Tibial artery (tissue), 4 donors: Measurements from ENCODE around the gene SPAG8.

Source experiments
- DNase-seq, 2 donors: peaks; one replicate each; pipeline ENCODE4 v3.0.0-alpha.2; 2019
- H3K27ac ChIP-seq, 2 donors: fragments of 200-600 bp; sonication (generic) in 1 of 2; 1 replicate in 1 of 2; 2 replicates in 1 of 2; pipeline ENCODE4 v1.5.1; 2018 to 2019; ENCODE audit warnings: mild to moderate bottlenecking in 1 of 2
- H3K27me3 ChIP-seq, 2 donors: fragments of 200-600 bp; sonication (generic) in 1 of 2; one replicate each; pipeline versions ENCODE4 v1.5.1 to v1.6.0; 2016 to 2019
- H3K36me3 ChIP-seq, 3 donors: fragments of 200-600 bp; sonication (generic) in 2 of 3; one replicate each; pipeline ENCODE4 v1.5.1; 2016 to 2019; ENCODE audit warnings: mild to moderate bottlenecking in 2 of 3
- H3K4me1 ChIP-seq, 4 donors: fragments of 200-600 bp; sonication (generic) in 2 of 4; 1 replicate in 3 of 4; 2 replicates in 1 of 4; pipeline ENCODE4 v1.5.1; 2016 to 2019
- H3K4me3 ChIP-seq, 2 donors: fragments of 200-600 bp; sonication (generic) in 1 of 2; 1 replicate in 1 of 2; 2 replicates in 1 of 2; pipeline ENCODE4 v1.5.1; 2018 to 2019; ENCODE audit warnings: mild to moderate bottlenecking in 2 of 2
- H3K9me3 ChIP-seq, 3 donors: fragments of 200-600 bp; sonication (generic) in 1 of 3; one replicate each; pipeline ENCODE4 v1.5.1; 2016 to 2019
- intact Hi-C: fragments of 100-400 bp; cut with DNase I; formaldehyde crosslinking; loops from one replicate; pipeline ENCODE4 v1.15.0; 2023; ENCODE audit warnings: low total_unique reads
- TF ChIP-seq, protein P1 (sequence below), 2 experiments: fragments of 200-600 bp in 1 of 2; fragments of 450-650 bp in 1 of 2; IDR thresholded peaks; one replicate each; pipeline ENCODE4 v1.5.1; 2017 to 2019; ENCODE audit warnings: antibody characterized with exemption in 2 of 2, mild to moderate bottlenecking in 1 of 2, moderate library complexity in 1 of 2

Gene SPAG8

DNA sequence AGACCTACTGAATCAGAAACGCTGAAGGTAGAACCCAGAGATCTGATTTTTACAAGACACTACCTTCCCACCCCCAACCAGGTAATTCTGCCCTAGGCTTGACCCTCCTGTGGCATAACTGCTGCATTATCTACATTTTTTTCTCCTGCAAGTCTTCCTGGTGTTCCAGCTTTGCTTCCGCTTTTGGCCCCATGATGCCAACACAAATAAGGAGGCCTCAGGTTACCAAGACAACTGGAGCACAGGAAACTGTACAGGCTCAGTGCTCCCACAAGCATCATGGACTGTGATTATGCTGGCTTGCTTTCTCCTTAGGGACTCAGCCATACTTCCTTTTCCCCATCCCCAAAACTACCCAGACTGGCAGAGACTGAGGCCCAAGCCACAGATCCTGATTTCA is 51.4 kb downstream of the SPAG8 start:
- Histone ChIP-seq H3K27me3 (no peaks in the 10 kb centered on the region), H3K36me3 (no peaks in the 10 kb centered on the region), H3K27ac (peak overlapping the region in 1 of 2 donors; percentile 7), H3K4me3 (no peak overlapping the region), H3K9me3 (no peaks in the 10 kb centered on the region), H3K4me1 (peaks cover 4 to 47% (median 28%) of the 10 kb centered on the region in 4 donors)
- peak in 1 of 2 donors; percentile 57 for DNase-seq
- intact Hi-C loops: no loop called here
- TF ChIP-seq, protein P1, sequence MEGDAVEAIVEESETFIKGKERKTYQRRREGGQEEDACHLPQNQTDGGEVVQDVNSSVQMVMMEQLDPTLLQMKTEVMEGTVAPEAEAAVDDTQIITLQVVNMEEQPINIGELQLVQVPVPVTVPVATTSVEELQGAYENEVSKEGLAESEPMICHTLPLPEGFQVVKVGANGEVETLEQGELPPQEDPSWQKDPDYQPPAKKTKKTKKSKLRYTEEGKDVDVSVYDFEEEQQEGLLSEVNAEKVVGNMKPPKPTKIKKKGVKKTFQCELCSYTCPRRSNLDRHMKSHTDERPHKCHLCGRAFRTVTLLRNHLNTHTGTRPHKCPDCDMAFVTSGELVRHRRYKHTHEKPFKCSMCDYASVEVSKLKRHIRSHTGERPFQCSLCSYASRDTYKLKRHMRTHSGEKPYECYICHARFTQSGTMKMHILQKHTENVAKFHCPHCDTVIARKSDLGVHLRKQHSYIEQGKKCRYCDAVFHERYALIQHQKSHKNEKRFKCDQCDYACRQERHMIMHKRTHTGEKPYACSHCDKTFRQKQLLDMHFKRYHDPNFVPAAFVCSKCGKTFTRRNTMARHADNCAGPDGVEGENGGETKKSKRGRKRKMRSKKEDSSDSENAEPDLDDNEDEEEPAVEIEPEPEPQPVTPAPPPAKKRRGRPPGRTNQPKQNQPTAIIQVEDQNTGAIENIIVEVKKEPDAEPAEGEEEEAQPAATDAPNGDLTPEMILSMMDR (IDR thresholded peaks at IDR 0.05): no peak

GRCh38 chr9:35759795-35760194 is 52.3 kb downstream of the SPAG8 start:
- no peaks in the 10 kb centered on the region for H3K9me3 ChIP-seq
- H3K36me3 ChIP-seq: peaks cover 0 to 4% (median 0%) of the 10 kb centered on the region in 3 donors
- no peak overlapping the region for H3K27ac ChIP-seq
- DNase-seq: no peak
- intact Hi-C loops: no loop called here
- H3K4me3 ChIP-seq: no peak overlapping the region
- TF ChIP-seq, protein P1 (IDR thresholded peaks at IDR 0.05): no peak
- peaks cover 4 to 47% (median 28%) of the 10 kb centered on the region in 4 donors for H3K4me1 ChIP-seq
- H3K27me3 ChIP-seq: no peaks in the 10 kb centered on the region
